ENCODE data around the gene APP.
"Not testable (repeated sequence)": the region's sequence is repeated elsewhere in the genome, so short reads cannot be mapped to it uniquely, and the experiment has no call there.

APP gene

GRCh38 chr21:26036916-26037315 lies 133.7 kb downstream of the APP start:
- DNase-seq (ENCODE audit: low spot score), result no peak
- TF ChIP-seq CTCF (IDR thresholded peaks at IDR 0.05; ENCODE audit: extremely low read depth, missing control alignments), result no peak

- DNase-seq (ENCODE audit: low spot score), result no peak
- no peak for TF ChIP-seq CTCF (IDR thresholded peaks at IDR 0.05; ENCODE audit: extremely low read depth, missing control alignments)
Measured at GRCh38 chr21:26032263-26032662, 138.3 kb downstream of the APP start.

- no peak for TF ChIP-seq CTCF (IDR thresholded peaks at IDR 0.05; ENCODE audit: extremely low read depth, missing control alignments)
- DNase-seq (ENCODE audit: low spot score), result no peak
Measured at GRCh38 chr21:26028183-26028582, 142.4 kb downstream of the APP start.

- no peak for TF ChIP-seq CTCF (IDR thresholded peaks at IDR 0.05; ENCODE audit: extremely low read depth, missing control alignments)
- no peak for DNase-seq (ENCODE audit: low spot score)
Measured at GRCh38 chr21:26027696-26028095, 142.9 kb downstream of the APP start.

- no peak for TF ChIP-seq CTCF (IDR thresholded peaks at IDR 0.05; ENCODE audit: extremely low read depth, missing control alignments)
- no peak for DNase-seq (ENCODE audit: low spot score)
Measured at GRCh38 chr21:26025536-26026512, 144.7 kb downstream of the APP start.

- DNase-seq (ENCODE audit: low spot score), result not testable (repeated sequence)
Measured at GRCh38 chr21:26023406-26023805, 147.2 kb downstream of the APP start.

GRCh38 chr21:26022598-26023337 lies 147.8 kb downstream of the APP start:
- DNase-seq (ENCODE audit: low spot score), result not testable (repeated sequence)

- DNase-seq (ENCODE audit: low spot score), result no peak
- no peak for TF ChIP-seq CTCF (IDR thresholded peaks at IDR 0.05; ENCODE audit: extremely low read depth, missing control alignments)
Measured at GRCh38 chr21:26020510-26020909, 150.1 kb downstream of the APP start.
